Endodermal cell (in vitro differentiated cells): ENCODE measurements around the gene ARL4A. TPM values are rescaled to one million over a fixed set of nuclear protein-coding genes. Genes with fewer than 3 reads are reported as not detected.

Source experiments
- DNase-seq: peaks from one replicate; pipeline ENCODE4 v3.0.0-alpha.2; 2017
- H3K27ac ChIP-seq: 2 replicates; pipeline ENCODE4 v1.5.1; 2013; ENCODE audit warnings: mild to moderate bottlenecking, low read depth, low read length, moderate library complexity
- H3K27me3 ChIP-seq: 2 replicates; pipeline ENCODE4 v1.6.1; 2013; ENCODE audit warnings: mild to moderate bottlenecking, low read length, moderate library complexity; ENCODE audit not compliant: insufficient read depth, control insufficient read depth, poor library complexity, severe bottlenecking
- H3K36me3 ChIP-seq: 2 replicates; pipeline ENCODE4 v1.7.0; 2013; ENCODE audit warnings: mild to moderate bottlenecking, low read length, moderate library complexity; ENCODE audit not compliant: control insufficient read depth, insufficient read depth
- H3K4me1 ChIP-seq: one replicate; pipeline ENCODE4 v1.7.0; 2013; ENCODE audit warnings: low read length; ENCODE audit not compliant: control insufficient read depth, insufficient read depth
- H3K4me3 ChIP-seq: 2 replicates; pipeline ENCODE4 v1.5.1; 2013; ENCODE audit warnings: mild to moderate bottlenecking, low read length, moderate library complexity
- H3K9ac ChIP-seq: 2 replicates; pipeline ENCODE4 v1.6.1; 2013; ENCODE audit warnings: mild to moderate bottlenecking, low read length, moderate library complexity; ENCODE audit not compliant: poor library complexity, severe bottlenecking; ENCODE audit errors: extremely low read depth
- H3K9me3 ChIP-seq: 2 replicates; pipeline ENCODE4 v1.6.1; 2013; ENCODE audit warnings: mild to moderate bottlenecking, low read length, moderate library complexity; ENCODE audit not compliant: control insufficient read depth
- H3K27ac Mint-ChIP-seq: 2 replicates; pipeline ENCODE4 v1.8.0; 2020; ENCODE audit warnings: mixed read lengths
- H3K27me3 Mint-ChIP-seq: 2 replicates; pipeline ENCODE4 v1.8.0; 2021; ENCODE audit warnings: mild to moderate bottlenecking, mixed read lengths; ENCODE audit not compliant: insufficient read depth
- H3K36me3 Mint-ChIP-seq: 2 replicates; pipeline ENCODE4 v1.8.0; 2020; ENCODE audit warnings: low read depth, mixed read lengths
- H3K4me1 Mint-ChIP-seq: 2 replicates; pipeline ENCODE4 v1.8.0; 2020; ENCODE audit warnings: mixed read lengths
- H3K4me3 Mint-ChIP-seq: 2 replicates; pipeline ENCODE4 v1.8.0; 2020; ENCODE audit warnings: mild to moderate bottlenecking, moderate library complexity, mixed read lengths
- H3K9me3 Mint-ChIP-seq: 2 replicates; pipeline ENCODE4 v1.8.0; 2020; ENCODE audit warnings: mild to moderate bottlenecking, mixed read lengths
- WGBS, 2 experiments: methylation state at CpG; one replicate each; pipeline versions ENCODE4 v1.1.5 to v1.1.7; 2013; ENCODE audit warnings: missing lambda C conversion rate in 2 of 2, mixed read lengths in 1 of 2; ENCODE audit not compliant: insufficient coverage in 1 of 2, insufficient read length in 1 of 2; 5-methylcytosine and 5-hydroxymethylcytosine counted together
- total RNA-seq, 2 donors: library from RNA; stranded (reverse); fragmentation: NEBNext Ultra II Directional in 1 of 2; extraction: Animal tissue kit (Norgen Biotek cat#: 25700) in 1 of 2; gene quantifications; 2 replicates in 1 of 2; 3 replicates in 1 of 2; pipeline ENCODE4 v1.2.1, GENCODE V29; 2021
- TF ChIP-seq, protein P1 (sequence below): fragments of 200-600 bp; sonication (generic); conservative IDR thresholded peaks from 2 replicates; pipeline ENCODE4 v1.5.0; 2021; ENCODE audit warnings: antibody characterized with exemption, mild to moderate bottlenecking

Gene ARL4A
- total RNA-seq, 2 donors from 2014 or later, result 19.1 to 26.4 TPM

DNA sequence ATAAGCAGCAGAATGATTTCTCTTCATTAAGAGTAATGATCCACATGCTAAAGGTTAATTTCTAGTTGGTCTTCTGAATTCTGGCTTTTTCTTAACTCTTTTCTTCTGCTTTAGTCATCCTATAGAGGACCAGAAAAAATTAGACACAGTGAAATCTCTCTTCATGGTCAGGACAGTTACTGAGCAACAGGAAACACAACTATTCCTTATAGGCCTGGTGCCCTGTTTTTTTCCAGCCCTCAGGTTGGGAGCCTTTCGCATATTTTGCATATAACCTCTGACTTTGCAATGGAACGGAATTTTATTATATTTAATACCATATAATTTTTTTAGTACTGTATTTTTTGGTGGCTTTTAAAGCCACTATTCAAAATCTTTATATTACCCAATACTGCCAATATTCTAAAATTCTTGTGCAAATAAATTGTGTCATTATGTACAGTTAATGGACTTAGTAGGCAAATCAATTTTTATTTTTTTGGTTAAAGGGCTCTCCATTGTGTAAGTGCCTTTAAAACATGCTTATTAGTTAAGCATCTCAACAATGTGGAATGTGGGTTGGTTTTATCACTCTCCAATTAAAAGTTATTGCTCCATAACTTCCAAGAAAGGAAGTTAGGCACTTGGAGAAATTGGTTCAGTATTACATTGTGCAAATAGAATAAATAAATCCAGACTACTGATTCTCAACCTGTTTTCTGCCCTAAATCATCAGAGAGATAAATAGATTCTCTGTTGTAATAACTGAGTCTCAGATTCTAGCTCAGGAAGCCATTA is 22.5 kb downstream of the ARL4A start:
- Histone ChIP-seq H3K9ac (no peak overlapping the region), H3K4me3 (no peak overlapping the region), H3K4me1 (no peaks in the 10 kb centered on the region), H3K27ac (peak overlapping the region; percentile 26), H3K9me3 (no peaks in the 10 kb centered on the region), H3K27me3 (no peaks in the 10 kb centered on the region), H3K36me3 (no peaks in the 10 kb centered on the region)
- Mint-ChIP-seq H3K36me3 (no peaks in the 10 kb centered on the region), H3K27me3 (no peaks in the 10 kb centered on the region), H3K27ac (no peak overlapping the region), H3K4me3 (no peak overlapping the region), H3K9me3 (peaks cover 2% of the 10 kb centered on the region), H3K4me1 (peaks cover 9% of the 10 kb centered on the region)
- DNase-seq, result no peak
- TF ChIP-seq, protein P1, sequence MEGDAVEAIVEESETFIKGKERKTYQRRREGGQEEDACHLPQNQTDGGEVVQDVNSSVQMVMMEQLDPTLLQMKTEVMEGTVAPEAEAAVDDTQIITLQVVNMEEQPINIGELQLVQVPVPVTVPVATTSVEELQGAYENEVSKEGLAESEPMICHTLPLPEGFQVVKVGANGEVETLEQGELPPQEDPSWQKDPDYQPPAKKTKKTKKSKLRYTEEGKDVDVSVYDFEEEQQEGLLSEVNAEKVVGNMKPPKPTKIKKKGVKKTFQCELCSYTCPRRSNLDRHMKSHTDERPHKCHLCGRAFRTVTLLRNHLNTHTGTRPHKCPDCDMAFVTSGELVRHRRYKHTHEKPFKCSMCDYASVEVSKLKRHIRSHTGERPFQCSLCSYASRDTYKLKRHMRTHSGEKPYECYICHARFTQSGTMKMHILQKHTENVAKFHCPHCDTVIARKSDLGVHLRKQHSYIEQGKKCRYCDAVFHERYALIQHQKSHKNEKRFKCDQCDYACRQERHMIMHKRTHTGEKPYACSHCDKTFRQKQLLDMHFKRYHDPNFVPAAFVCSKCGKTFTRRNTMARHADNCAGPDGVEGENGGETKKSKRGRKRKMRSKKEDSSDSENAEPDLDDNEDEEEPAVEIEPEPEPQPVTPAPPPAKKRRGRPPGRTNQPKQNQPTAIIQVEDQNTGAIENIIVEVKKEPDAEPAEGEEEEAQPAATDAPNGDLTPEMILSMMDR, result no peak
- WGBS, 2 experiments, result 100% methylated on average over 1 of the region's 2 CpGs; no CpG with 5 or more reads in 1 of the 2 experiments

DNA sequence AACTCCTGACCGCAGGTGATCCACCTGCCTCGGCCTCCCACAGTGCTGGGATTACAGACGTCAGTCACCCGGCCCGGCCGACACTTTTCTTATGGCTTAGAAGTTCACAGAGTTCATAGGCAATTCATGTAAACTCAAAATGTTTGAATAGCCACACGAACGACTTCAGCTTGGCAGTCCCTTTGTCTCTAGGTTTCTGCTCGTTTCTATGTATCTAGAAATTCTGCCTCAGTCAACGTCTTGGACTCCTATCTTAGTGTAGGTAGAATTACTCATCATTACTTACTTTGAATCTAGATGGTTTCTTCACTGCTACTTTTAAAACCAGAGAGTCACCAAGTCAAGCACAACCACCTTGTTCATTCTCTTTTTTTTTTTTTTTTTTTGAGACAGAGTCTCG is 23.7 kb downstream of the ARL4A start:
- Histone ChIP-seq H3K4me1 (no peaks in the 10 kb centered on the region), H3K27me3 (no peaks in the 10 kb centered on the region), H3K36me3 (no peaks in the 10 kb centered on the region), H3K9me3 (no peaks in the 10 kb centered on the region), H3K4me3 (no peak overlapping the region), H3K27ac (no peak overlapping the region), H3K9ac (no peak overlapping the region)
- Mint-ChIP-seq H3K9me3 (peaks cover 2% of the 10 kb centered on the region), H3K27ac (no peak overlapping the region), H3K27me3 (no peaks in the 10 kb centered on the region), H3K4me1 (peaks cover 17% of the 10 kb centered on the region), H3K36me3 (no peaks in the 10 kb centered on the region), H3K4me3 (no peak overlapping the region)
- DNase-seq, result no peak
- TF ChIP-seq, protein P1, result no peak
- WGBS, 2 experiments, result 92 to 93% methylated on average over 5 to 10 of the region's 11 CpGs

DNA sequence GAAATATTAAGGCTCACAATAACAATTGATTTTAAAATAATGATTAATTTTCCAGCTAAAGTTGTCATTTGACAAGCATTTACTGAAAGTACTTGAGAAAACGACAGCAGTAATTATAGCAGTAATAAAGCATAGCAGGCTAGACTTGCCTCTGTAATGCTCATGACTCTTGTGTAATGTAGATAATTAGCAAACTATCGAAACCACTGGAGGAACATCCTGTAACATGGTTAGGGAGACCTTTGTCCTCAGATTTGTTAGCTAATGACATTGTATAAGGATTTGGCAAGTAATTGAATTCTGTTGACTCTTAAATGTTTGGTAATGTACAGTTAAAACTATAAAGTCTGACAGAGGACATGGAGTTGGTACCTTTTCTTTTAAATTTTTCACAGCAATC is 24.8 kb downstream of the ARL4A start:
- H3K9me3 Mint-ChIP-seq, result peaks cover 2% of the 10 kb centered on the region
- no peaks in the 10 kb centered on the region for H3K27me3 Mint-ChIP-seq
- DNase-seq, result no peak
- no peak overlapping the region for H3K27ac Mint-ChIP-seq
- TF ChIP-seq, protein P1, result no peak
- H3K9me3 ChIP-seq, result no peaks in the 10 kb centered on the region
- no peaks in the 10 kb centered on the region for H3K36me3 ChIP-seq
- H3K4me1 Mint-ChIP-seq, result peaks cover 23% of the 10 kb centered on the region
- no peaks in the 10 kb centered on the region for H3K4me1 ChIP-seq
- H3K27ac ChIP-seq, result no peak overlapping the region
- no peak overlapping the region for H3K9ac ChIP-seq
- 82 to 84% methylated on average over 1 to 2 of the region's 2 CpGs for WGBS, 2 experiments
- H3K27me3 ChIP-seq, result no peaks in the 10 kb centered on the region
- H3K4me3 Mint-ChIP-seq, result no peak overlapping the region
- no peaks in the 10 kb centered on the region for H3K36me3 Mint-ChIP-seq
- no peak overlapping the region for H3K4me3 ChIP-seq
